Measurements from ENCODE around the gene CDC20.

Gene CDC20

GRCh38 chr1:43354471-43354870 is 4.3 kb upstream of the CDC20 start:
- Histone ChIP-seq H3K4me2 (ENCODE audit: low read length) (no peak overlapping the region), H4K20me1 (ENCODE audit: insufficient read depth, low read length) (no peaks in the 10 kb centered on the region), H3F3A (ENCODE audit: insufficient read depth, low read length) (no peaks in the 10 kb centered on the region), H3K4me3 (ENCODE audit: low read depth, low read length, poor library complexity, severe bottlenecking) (no peak overlapping the region), H3K9ac (ENCODE audit: low read length) (no peak overlapping the region), H2AFZ (ENCODE audit: low read length) (no peak overlapping the region), H3K9me2 (ENCODE audit: low read depth, low read length) (no peaks in the 10 kb centered on the region), H3K9me3 (ENCODE audit: low read length) (no peaks in the 10 kb centered on the region), H3K36me3 (ENCODE audit: insufficient read depth, low read length) (peaks cover 5% of the 10 kb centered on the region), H3K27ac (ENCODE audit: low read depth, low read length, poor library complexity, severe bottlenecking) (no peak overlapping the region), H3K27me3 (ENCODE audit: insufficient read depth, low read length) (no peaks in the 10 kb centered on the region), H3K4me1 (ENCODE audit: insufficient read depth, low read length, severe bottlenecking) (peaks cover 16% of the 10 kb centered on the region), H3K79me2 (ENCODE audit: insufficient read depth, low read length) (peaks cover 2% of the 10 kb centered on the region; the same call in 1 of the 2 replicates)
- TF ChIP-seq EZH2 (IDR thresholded peaks at IDR 0.05; ENCODE audit: borderline replicate concordance, low read length): no peak
- TF ChIP-seq, protein P1, sequence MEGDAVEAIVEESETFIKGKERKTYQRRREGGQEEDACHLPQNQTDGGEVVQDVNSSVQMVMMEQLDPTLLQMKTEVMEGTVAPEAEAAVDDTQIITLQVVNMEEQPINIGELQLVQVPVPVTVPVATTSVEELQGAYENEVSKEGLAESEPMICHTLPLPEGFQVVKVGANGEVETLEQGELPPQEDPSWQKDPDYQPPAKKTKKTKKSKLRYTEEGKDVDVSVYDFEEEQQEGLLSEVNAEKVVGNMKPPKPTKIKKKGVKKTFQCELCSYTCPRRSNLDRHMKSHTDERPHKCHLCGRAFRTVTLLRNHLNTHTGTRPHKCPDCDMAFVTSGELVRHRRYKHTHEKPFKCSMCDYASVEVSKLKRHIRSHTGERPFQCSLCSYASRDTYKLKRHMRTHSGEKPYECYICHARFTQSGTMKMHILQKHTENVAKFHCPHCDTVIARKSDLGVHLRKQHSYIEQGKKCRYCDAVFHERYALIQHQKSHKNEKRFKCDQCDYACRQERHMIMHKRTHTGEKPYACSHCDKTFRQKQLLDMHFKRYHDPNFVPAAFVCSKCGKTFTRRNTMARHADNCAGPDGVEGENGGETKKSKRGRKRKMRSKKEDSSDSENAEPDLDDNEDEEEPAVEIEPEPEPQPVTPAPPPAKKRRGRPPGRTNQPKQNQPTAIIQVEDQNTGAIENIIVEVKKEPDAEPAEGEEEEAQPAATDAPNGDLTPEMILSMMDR (IDR thresholded peaks at IDR 0.05; ENCODE audit: low read length): no peak

GRCh38 chr1:43354936-43355335 is 3.8 kb upstream of the CDC20 start:
- Histone ChIP-seq H3K36me3 (ENCODE audit: insufficient read depth, low read length) (peaks cover 10% of the 10 kb centered on the region), H3K4me3 (ENCODE audit: low read depth, low read length, poor library complexity, severe bottlenecking) (no peak overlapping the region), H4K20me1 (ENCODE audit: insufficient read depth, low read length) (no peaks in the 10 kb centered on the region), H3K79me2 (ENCODE audit: insufficient read depth, low read length) (peaks cover 6% of the 10 kb centered on the region), H3K9me2 (ENCODE audit: low read depth, low read length) (no peaks in the 10 kb centered on the region), H3K4me2 (ENCODE audit: low read length) (no peak overlapping the region), H3K27ac (ENCODE audit: low read depth, low read length, poor library complexity, severe bottlenecking) (no peak overlapping the region), H3K9me3 (ENCODE audit: low read length) (no peaks in the 10 kb centered on the region), H3K4me1 (ENCODE audit: insufficient read depth, low read length, severe bottlenecking) (peaks cover 16% of the 10 kb centered on the region), H2AFZ (ENCODE audit: low read length) (no peak overlapping the region), H3K27me3 (ENCODE audit: insufficient read depth, low read length) (no peaks in the 10 kb centered on the region), H3K9ac (ENCODE audit: low read length) (no peak overlapping the region), H3F3A (ENCODE audit: insufficient read depth, low read length) (no peaks in the 10 kb centered on the region)
- TF ChIP-seq, protein P1 (IDR thresholded peaks at IDR 0.05; ENCODE audit: low read length): no peak
- no peak for TF ChIP-seq EZH2 (IDR thresholded peaks at IDR 0.05; ENCODE audit: borderline replicate concordance, low read length)

DNA sequence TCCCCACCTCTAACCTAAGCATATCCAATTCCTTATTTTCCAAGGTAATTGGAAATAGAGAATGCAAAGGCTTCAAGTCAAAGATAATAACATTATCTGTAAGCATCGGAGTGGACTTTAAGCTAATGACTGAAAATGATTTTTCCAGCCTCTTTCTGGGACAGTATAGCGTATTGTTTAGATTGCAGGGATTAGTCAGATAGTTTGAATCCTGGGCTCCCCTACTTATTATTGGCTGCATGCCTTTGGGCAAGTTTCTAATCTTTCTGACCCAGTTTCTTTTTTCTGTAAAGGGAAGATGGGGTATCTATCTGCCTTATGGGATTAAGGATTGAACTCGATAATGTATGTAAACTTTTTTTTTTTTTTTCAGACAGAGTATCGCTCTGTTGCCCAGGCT is 1.5 kb upstream of the CDC20 start:
- peaks cover 9% of the 10 kb centered on the region for H3K79me2 ChIP-seq (ENCODE audit: insufficient read depth, low read length)
- H3K9me2 ChIP-seq (ENCODE audit: low read depth, low read length): no peaks in the 10 kb centered on the region
- no peak overlapping the region for H3K27ac ChIP-seq (ENCODE audit: low read depth, low read length, poor library complexity, severe bottlenecking)
- no peaks in the 10 kb centered on the region for H3K9me3 ChIP-seq (ENCODE audit: low read length)
- peaks cover 33% of the 10 kb centered on the region for H3K36me3 ChIP-seq (ENCODE audit: insufficient read depth, low read length)
- H4K20me1 ChIP-seq (ENCODE audit: insufficient read depth, low read length): no peaks in the 10 kb centered on the region
- TF ChIP-seq, protein P1 (IDR thresholded peaks at IDR 0.05; ENCODE audit: low read length): no peak
- no peak for TF ChIP-seq EZH2 (IDR thresholded peaks at IDR 0.05; ENCODE audit: borderline replicate concordance, low read length)
- no peak overlapping the region for H3K4me2 ChIP-seq (ENCODE audit: low read length)
- H2AFZ ChIP-seq (ENCODE audit: low read length): no peak overlapping the region
- no peak overlapping the region for H3K4me3 ChIP-seq (ENCODE audit: low read depth, low read length, poor library complexity, severe bottlenecking)
- H3K4me1 ChIP-seq (ENCODE audit: insufficient read depth, low read length, severe bottlenecking): peaks cover 31% of the 10 kb centered on the region
- H3K9ac ChIP-seq (ENCODE audit: low read length): no peak overlapping the region
- H3K27me3 ChIP-seq (ENCODE audit: insufficient read depth, low read length): no peaks in the 10 kb centered on the region
- H3F3A ChIP-seq (ENCODE audit: insufficient read depth, low read length): peaks cover 4% of the 10 kb centered on the region; the same call in 1 of the 2 replicates

Measured in OCI-LY1 (cell line).